ENCODE data around the gene ALPG. TPM values are rescaled to one million over a fixed set of nuclear protein-coding genes. Genes with fewer than 3 reads are reported as not detected.
A peak's percentile ranks its signal among the peaks of the same experiment; 100 is the strongest.

The ALPG gene
- total RNA-seq, 4 donors from 2014 or later: not detected

DNA sequence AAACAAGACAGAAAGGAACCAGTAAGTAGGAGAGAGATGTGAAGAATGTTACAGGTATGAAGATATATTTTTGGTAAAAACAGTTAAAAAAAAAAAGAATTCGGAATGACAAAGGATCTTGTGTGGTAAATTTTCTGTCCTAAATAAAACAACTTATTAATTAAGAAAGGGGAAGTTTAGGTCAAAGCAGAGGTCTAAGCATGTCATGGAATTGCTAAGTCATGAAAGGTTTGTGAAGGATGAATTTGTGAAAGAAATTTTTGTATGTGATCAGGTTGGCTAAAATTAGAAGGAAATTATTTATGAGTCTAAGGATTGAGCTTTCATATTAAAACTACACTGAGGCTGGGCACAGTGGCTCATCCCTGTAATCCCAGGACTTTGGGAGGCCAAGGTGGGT is 11.1 kb upstream of the ALPG start:
- TF ChIP-seq, protein P1, sequence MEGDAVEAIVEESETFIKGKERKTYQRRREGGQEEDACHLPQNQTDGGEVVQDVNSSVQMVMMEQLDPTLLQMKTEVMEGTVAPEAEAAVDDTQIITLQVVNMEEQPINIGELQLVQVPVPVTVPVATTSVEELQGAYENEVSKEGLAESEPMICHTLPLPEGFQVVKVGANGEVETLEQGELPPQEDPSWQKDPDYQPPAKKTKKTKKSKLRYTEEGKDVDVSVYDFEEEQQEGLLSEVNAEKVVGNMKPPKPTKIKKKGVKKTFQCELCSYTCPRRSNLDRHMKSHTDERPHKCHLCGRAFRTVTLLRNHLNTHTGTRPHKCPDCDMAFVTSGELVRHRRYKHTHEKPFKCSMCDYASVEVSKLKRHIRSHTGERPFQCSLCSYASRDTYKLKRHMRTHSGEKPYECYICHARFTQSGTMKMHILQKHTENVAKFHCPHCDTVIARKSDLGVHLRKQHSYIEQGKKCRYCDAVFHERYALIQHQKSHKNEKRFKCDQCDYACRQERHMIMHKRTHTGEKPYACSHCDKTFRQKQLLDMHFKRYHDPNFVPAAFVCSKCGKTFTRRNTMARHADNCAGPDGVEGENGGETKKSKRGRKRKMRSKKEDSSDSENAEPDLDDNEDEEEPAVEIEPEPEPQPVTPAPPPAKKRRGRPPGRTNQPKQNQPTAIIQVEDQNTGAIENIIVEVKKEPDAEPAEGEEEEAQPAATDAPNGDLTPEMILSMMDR (IDR thresholded peaks at IDR 0.05): no peak
- no peak for TF ChIP-seq POLR2A (IDR thresholded peaks at IDR 0.05)
- DNase-seq: no peak
- Histone ChIP-seq H3K27me3 (no peaks in the 10 kb centered on the region), H3K4me1 (no peaks in the 10 kb centered on the region), H3K27ac (no peak overlapping the region), H3K36me3 (no peaks in the 10 kb centered on the region), H3K9me3 (no peaks in the 10 kb centered on the region), H3K4me3 (no peak overlapping the region)

DNA sequence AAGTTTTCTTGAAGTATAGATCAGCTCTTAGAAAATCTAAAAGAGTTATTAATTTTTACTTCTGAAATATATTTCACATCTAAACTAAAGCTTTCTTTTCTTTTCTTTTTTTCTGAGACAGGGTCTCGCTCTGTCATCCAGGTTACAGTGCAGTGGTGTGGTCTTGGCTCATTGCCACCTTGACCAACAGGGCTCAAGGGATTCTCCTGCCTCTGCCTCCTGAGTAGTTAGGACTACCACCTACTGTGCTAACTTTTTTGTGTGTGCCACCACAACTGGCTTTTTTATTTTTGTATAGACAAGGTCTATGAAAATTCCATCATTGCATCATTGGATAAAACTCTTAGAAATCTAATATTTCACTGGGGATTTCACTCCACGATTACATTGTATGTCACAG is 10.0 kb upstream of the ALPG start:
- TF ChIP-seq POLR2A (IDR thresholded peaks at IDR 0.05): no peak
- TF ChIP-seq, protein P1 (IDR thresholded peaks at IDR 0.05): no peak
- no peaks in the 10 kb centered on the region for H3K4me1 ChIP-seq
- H3K4me3 ChIP-seq: no peak overlapping the region
- no peaks in the 10 kb centered on the region for H3K27me3 ChIP-seq
- no peaks in the 10 kb centered on the region for H3K36me3 ChIP-seq
- DNase-seq: no peak
- H3K9me3 ChIP-seq: no peaks in the 10 kb centered on the region
- H3K27ac ChIP-seq: no peak overlapping the region

DNA sequence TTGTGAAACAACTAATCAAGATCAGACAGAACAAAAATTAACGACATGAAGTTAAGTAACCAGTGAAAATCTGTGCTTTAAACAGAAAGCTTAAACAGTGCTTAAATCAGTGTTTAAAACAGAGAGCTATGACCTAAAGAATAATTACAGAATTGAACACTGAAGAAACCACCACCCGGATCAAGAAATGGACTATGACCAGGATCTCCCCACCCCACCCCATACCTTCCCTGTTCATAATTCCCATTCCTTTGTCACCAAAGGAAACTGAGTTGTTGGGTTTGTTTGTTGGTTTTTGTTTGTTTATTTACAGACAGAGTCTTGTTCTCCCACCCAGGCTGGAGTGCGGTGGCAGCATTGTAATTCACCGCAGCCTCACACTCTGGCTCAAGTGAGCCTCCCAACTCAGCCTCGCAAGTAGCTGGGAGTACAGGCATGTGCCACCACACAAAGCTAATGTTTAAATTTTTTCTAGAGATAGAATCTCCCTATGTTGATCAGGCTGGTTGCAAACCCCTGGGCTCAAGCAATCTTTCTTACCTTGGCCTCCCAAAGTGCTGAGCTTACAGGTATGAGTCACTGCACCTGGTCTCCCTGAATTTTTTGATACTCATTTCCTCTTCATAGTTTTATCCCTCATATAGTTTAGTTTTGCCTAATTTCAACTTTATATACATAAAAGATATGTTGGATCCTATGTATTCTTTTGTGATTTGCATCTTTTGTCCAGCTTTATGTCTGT is 8.2 kb upstream of the ALPG start:
- no peak for TF ChIP-seq POLR2A (IDR thresholded peaks at IDR 0.05)
- TF ChIP-seq, protein P1 (IDR thresholded peaks at IDR 0.05): no peak
- H3K4me1 ChIP-seq: no peaks in the 10 kb centered on the region
- DNase-seq: no peak
- H3K4me3 ChIP-seq: no peak overlapping the region
- H3K27ac ChIP-seq: peak overlapping the region in 1 of 4 donors; percentile 30
- H3K27me3 ChIP-seq: no peaks in the 10 kb centered on the region
- no peaks in the 10 kb centered on the region for H3K9me3 ChIP-seq
- H3K36me3 ChIP-seq: no peaks in the 10 kb centered on the region

DNA sequence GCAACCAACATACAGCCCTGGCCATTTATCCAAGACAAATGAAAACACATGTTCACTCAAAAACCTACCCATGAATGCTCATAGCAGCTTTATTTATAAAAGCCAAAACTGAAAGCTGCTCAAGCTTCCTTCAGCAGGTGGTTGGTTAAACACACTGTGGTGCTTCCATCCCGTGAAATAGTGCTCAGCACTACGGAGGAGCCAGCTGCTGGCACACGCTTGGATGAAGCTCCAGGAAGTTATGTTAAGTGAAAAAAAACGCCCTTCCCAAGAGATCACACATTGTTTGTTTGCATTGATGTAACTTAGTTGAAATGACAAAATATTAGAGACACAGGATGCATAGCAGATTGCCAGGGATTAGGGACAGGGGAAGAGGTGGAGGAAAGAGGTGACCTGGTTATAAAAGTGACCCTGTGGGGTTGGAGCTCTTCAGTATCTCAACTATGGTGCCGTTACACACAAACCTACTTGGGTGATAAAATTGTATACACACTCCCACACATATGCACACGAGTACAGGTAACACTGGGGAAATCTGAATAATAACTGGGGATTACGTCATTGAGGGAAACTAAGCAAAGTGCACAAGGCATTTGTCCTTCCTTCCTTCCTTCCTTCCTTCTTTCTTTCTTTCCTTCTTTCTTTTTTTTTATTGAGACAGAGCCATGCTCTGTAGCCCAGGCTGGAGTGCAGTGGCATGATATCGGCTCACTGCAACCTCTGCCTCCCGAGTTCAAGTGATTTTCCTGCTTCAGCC is 6.2 kb upstream of the ALPG start:
- DNase-seq: no peak
- no peak overlapping the region for H3K4me3 ChIP-seq
- H3K36me3 ChIP-seq: no peaks in the 10 kb centered on the region
- H3K9me3 ChIP-seq: no peaks in the 10 kb centered on the region
- H3K27me3 ChIP-seq: no peaks in the 10 kb centered on the region
- no peak overlapping the region for H3K27ac ChIP-seq
- no peaks in the 10 kb centered on the region for H3K4me1 ChIP-seq
- TF ChIP-seq POLR2A (IDR thresholded peaks at IDR 0.05): no peak
- TF ChIP-seq, protein P1 (IDR thresholded peaks at IDR 0.05): no peak

DNA sequence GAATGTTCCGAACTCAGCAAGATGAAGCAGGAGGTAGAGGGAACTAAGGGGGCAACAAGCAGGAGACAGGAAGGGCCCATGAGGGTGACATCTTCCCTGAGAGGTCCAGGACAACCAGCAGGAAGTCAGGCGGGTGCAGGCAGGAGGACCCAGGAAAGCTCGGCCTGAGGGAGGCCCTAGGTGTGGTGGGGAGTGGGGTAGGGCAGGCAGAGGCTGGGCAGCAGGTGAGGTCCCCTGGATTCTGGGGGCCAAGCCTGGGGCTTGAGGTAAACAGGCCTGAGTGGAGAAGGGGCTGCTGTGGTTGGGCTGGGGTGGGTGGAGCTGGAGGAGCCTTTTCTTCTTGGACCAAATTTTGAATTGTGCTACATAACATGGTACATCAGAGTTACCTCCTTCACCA is 4.1 kb upstream of the ALPG start:
- Histone ChIP-seq H3K9me3 (no peaks in the 10 kb centered on the region), H3K27ac (no peak overlapping the region), H3K36me3 (no peaks in the 10 kb centered on the region), H3K27me3 (no peaks in the 10 kb centered on the region), H3K4me1 (no peaks in the 10 kb centered on the region), H3K4me3 (no peak overlapping the region)
- no peak for DNase-seq
- TF ChIP-seq, protein P1 (IDR thresholded peaks at IDR 0.05): no peak
- TF ChIP-seq POLR2A (IDR thresholded peaks at IDR 0.05): no peak
